Stimulated activated naive CD4-positive, alpha-beta T cell (primary cell): ENCODE data around the gene PIP5K1C.
A peak's percentile ranks its signal among the peaks of the same experiment; 100 is the strongest.
"Not testable (repeated sequence)": the region's sequence is repeated elsewhere in the genome, so short reads cannot be mapped to it uniquely, and the experiment has no call there.

Experiments
- DNase-seq, 6 experiments: peaks; one replicate each; lab custom pipeline; 2025; lab: John Stamatoyannopoulos, UW

The PIP5K1C gene

GRCh38 chr19:3674784-3675543 lies 25.3 kb downstream of the PIP5K1C start:
- no peak for DNase-seq

- no peak for DNase-seq
Measured at GRCh38 chr19:3673506-3674439, 26.5 kb downstream of the PIP5K1C start.

- DNase-seq = no peak
Measured at GRCh38 chr19:3672993-3673392, 27.3 kb downstream of the PIP5K1C start.

- no peak for DNase-seq
Measured at GRCh38 chr19:3672575-3672948, 27.7 kb downstream of the PIP5K1C start.

GRCh38 chr19:3671680-3672574 lies 28.3 kb downstream of the PIP5K1C start:
- no peak for DNase-seq

- DNase-seq = no peak
Measured at GRCh38 chr19:3670796-3671679, 29.2 kb downstream of the PIP5K1C start.

- DNase-seq = no peak
Measured at GRCh38 chr19:3669947-3670795, 30.1 kb downstream of the PIP5K1C start.

GRCh38 chr19:3669082-3669946 lies 31.0 kb downstream of the PIP5K1C start:
- no peak for DNase-seq

GRCh38 chr19:3668331-3669081 lies 31.8 kb downstream of the PIP5K1C start:
- DNase-seq = no peak

GRCh38 chr19:3667766-3668165 lies 32.5 kb downstream of the PIP5K1C start:
- no peak for DNase-seq

- no peak for DNase-seq
Measured at GRCh38 chr19:3667037-3667638, 33.1 kb downstream of the PIP5K1C start.

GRCh38 chr19:3666545-3666856 lies 33.8 kb downstream of the PIP5K1C start:
- not testable (repeated sequence) for DNase-seq

- peak in 5 of 6 experiments; percentile 68 to 87 (median 78) for DNase-seq
Measured at GRCh38 chr19:3665681-3666544, 34.4 kb downstream of the PIP5K1C start.

- no peak for DNase-seq
Measured at GRCh38 chr19:3664879-3665642, 35.2 kb downstream of the PIP5K1C start.

GRCh38 chr19:3663838-3664237 lies 36.4 kb downstream of the PIP5K1C start:
- no peak for DNase-seq
